Nephron progenitor cell (in vitro differentiated cells): ENCODE data around the gene CDON.

Source experiments
- DNase-seq: peaks from one replicate; pipeline ENCODE4 v3.0.0; 2021
- H3K27ac Mint-ChIP-seq: 2 replicates; pipeline ENCODE4 v1.8.0; 2021; ENCODE audit warnings: mild to moderate bottlenecking, moderate library complexity, mixed read lengths
- H3K27me3 Mint-ChIP-seq: 2 replicates; pipeline ENCODE4 v1.8.0; 2021; ENCODE audit warnings: mild to moderate bottlenecking, low read depth, mixed read lengths; ENCODE audit not compliant: poor library complexity
- H3K36me3 Mint-ChIP-seq: 2 replicates; pipeline ENCODE4 v1.8.0; 2021; ENCODE audit warnings: low read depth, mixed read lengths
- H3K4me1 Mint-ChIP-seq: 2 replicates; pipeline ENCODE4 v1.8.0; 2021; ENCODE audit warnings: mixed read lengths
- H3K4me3 Mint-ChIP-seq: 2 replicates; pipeline ENCODE4 v1.8.0; 2021; ENCODE audit warnings: mild to moderate bottlenecking, moderate library complexity, mixed read lengths
- H3K9me3 Mint-ChIP-seq: 2 replicates; pipeline ENCODE4 v1.8.0; 2021; ENCODE audit warnings: mild to moderate bottlenecking, moderate library complexity, mixed read lengths
- CTCF ChIP-seq: fragments of 200-600 bp; sonication (generic); IDR thresholded peaks from 2 replicates; pipeline ENCODE4 v1.5.0; 2021; ENCODE audit warnings: antibody characterized with exemption

CDON gene

DNA sequence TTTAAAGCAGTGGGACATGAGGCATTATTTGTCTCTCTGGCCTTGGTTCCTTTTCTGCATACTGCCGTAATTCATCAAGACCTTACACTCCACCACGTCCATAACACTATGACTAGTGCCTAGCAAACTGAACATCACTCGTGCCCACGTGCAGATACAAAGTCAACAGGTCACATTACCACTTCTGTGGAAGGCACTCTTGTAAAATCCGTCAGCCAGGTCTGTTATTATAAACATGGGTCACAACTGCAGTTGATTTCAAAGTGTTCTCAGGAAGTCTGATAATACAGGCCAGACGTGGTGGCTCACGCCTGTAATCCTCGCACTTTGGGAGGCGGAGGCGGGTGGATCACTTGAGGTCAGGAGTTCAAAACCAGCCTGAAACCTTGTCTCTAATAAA is 102.7 kb downstream of the CDON start:
- Mint-ChIP-seq H3K4me1 (no peaks in the 10 kb centered on the region), H3K36me3 (peaks cover 82% of the 10 kb centered on the region), H3K9me3 (peaks cover 23% of the 10 kb centered on the region), H3K4me3 (no peak overlapping the region), H3K27ac (no peak overlapping the region), H3K27me3 (no peaks in the 10 kb centered on the region)
- TF ChIP-seq CTCF: no peak
- no peak for DNase-seq

DNA sequence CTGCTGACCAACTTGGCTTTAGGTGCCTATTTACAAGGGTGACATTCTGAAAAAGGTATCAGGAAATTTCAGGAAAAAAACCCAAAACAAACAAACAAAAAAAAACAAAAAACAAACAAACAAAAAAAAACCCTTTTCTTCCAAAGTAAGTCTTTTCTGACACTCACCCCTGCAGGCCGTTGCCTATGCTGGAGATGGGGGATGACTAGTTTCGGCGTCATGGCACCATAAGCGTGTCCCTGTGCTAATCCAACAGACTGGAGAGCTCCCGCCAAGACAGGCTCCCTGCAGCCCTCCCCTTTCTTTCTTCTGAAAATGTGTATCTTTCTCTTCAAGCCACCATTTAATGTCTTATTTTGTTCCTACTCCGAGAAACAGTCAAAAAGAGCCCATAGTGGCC is 103.2 kb downstream of the CDON start:
- peaks cover 79% of the 10 kb centered on the region for H3K36me3 Mint-ChIP-seq
- no peak for DNase-seq
- no peaks in the 10 kb centered on the region for H3K27me3 Mint-ChIP-seq
- H3K9me3 Mint-ChIP-seq: peaks cover 23% of the 10 kb centered on the region
- H3K4me1 Mint-ChIP-seq: no peaks in the 10 kb centered on the region
- no peak overlapping the region for H3K27ac Mint-ChIP-seq
- no peak overlapping the region for H3K4me3 Mint-ChIP-seq
- no peak for TF ChIP-seq CTCF

- Mint-ChIP-seq H3K27ac (no peak overlapping the region), H3K27me3 (no peaks in the 10 kb centered on the region), H3K9me3 (peaks cover 22% of the 10 kb centered on the region), H3K4me3 (no peak overlapping the region), H3K4me1 (no peaks in the 10 kb centered on the region), H3K36me3 (peaks cover 74% of the 10 kb centered on the region)
- no peak for DNase-seq
- no peak for TF ChIP-seq CTCF
Observed at GRCh38 chr11:125958872-125959400, 103.7 kb downstream of the CDON start.

DNA sequence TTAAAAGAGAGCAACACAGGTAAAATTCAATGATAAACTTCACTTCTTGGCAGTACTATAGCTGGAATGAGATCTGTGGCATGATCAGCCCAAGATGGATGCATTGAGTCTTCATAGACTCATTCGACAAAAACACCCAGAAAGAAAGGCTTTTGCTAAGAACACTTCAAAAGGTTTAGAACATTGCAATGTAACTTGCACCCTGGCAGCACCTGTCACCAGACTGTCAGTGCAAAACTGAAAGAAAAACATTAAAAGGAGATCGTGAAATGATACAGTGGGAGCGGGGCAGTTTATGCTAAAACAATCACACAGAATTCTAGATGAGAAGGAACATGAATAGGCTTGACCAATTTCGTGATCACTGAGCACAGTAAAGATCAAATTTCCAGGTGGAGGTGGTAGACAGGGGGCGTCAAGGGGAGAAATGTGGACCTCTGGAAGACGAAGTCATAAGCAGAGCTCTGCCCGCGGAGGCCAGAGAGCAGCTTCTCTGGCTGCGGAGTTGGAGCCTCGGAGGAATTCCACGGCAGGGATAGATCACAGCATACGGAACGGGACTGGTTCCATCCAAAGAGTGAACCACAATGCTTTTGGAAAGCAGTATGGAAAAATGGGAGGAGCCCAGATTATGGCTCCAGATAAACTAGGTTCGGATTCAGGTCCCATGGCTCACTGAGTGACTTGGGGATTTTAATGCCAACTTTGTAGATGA is 104.9 kb downstream of the CDON start:
- Mint-ChIP-seq H3K4me1 (no peaks in the 10 kb centered on the region), H3K27me3 (peaks cover under 1% of the 10 kb centered on the region), H3K27ac (no peak overlapping the region), H3K36me3 (peaks cover 62% of the 10 kb centered on the region), H3K9me3 (peaks cover 10% of the 10 kb centered on the region), H3K4me3 (no peak overlapping the region)
- no peak for DNase-seq
- no peak for TF ChIP-seq CTCF

- no peaks in the 10 kb centered on the region for H3K9me3 Mint-ChIP-seq
- H3K27ac Mint-ChIP-seq: no peak overlapping the region
- DNase-seq: no peak
- H3K36me3 Mint-ChIP-seq: peaks cover 50% of the 10 kb centered on the region
- H3K4me3 Mint-ChIP-seq: no peak overlapping the region
- H3K27me3 Mint-ChIP-seq: peaks cover 2% of the 10 kb centered on the region
- TF ChIP-seq CTCF: no peak
- peaks cover 7% of the 10 kb centered on the region for H3K4me1 Mint-ChIP-seq
Observed at GRCh38 chr11:125956391-125957134, 106.1 kb downstream of the CDON start.
